ENCODE results near the gene GNAT3. TPM values are rescaled to one million over a fixed set of nuclear protein-coding genes. Genes with fewer than 3 reads are reported as not detected.

The GNAT3 gene
- total and polyA plus RNA-seq, 12 donors = not detected

- WGBS, 4 donors = 59 to 68% (median 61%) methylated on average over 2 of the region's 2 CpGs
Observed at GRCh38 chr7:80453699-80454340, 58.0 kb downstream of the GNAT3 start.

GRCh38 chr7:80450621-80451308, 61.1 kb downstream of the GNAT3 start:
- 67 to 79% (median 74%) methylated on average over 6 of the region's 6 CpGs for WGBS, 4 donors
- no peaks in the 10 kb centered on the region for H3K36me3 ChIP-seq (replicated peaks in 1 of 2)
- H3K27me3 ChIP-seq = no peaks in the 10 kb centered on the region

More at GRCh38 chr7:80453699-80454340, 58.0 kb downstream of the GNAT3 start:
- H3K4me1 ChIP-seq (replicated peaks in 1 of 2) = no peaks in the 10 kb centered on the region
- H3K9me3 ChIP-seq (replicated peaks in 1 of 3) = no peaks in the 10 kb centered on the region
- DNase-seq = no peak
- no peak overlapping the region for H3K27ac ChIP-seq
- no peaks in the 10 kb centered on the region for H3K27me3 ChIP-seq
- intact Hi-C loops (cut with DNase I) = no loop called here
- H3K4me3 ChIP-seq = no peak overlapping the region
- H3K36me3 ChIP-seq (replicated peaks in 1 of 2) = no peaks in the 10 kb centered on the region
- no peak for TF ChIP-seq POLR2A (IDR thresholded peaks at IDR 0.05)
- peak; percentile 11 to 61 (median 47) for TF ChIP-seq CTCF (IDR thresholded peaks at IDR 0.05)

GRCh38 chr7:80449836-80450235, 62.0 kb downstream of the GNAT3 start:
- Histone ChIP-seq H3K4me1 (replicated peaks in 1 of 2) (no peaks in the 10 kb centered on the region), H3K36me3 (replicated peaks in 1 of 2) (no peaks in the 10 kb centered on the region), H3K27ac (no peak overlapping the region), H3K4me3 (no peak overlapping the region), H3K9me3 (replicated peaks in 1 of 3) (no peaks in the 10 kb centered on the region), H3K27me3 (no peaks in the 10 kb centered on the region)
- no peak for TF ChIP-seq POLR2A (IDR thresholded peaks at IDR 0.05)
- TF ChIP-seq CTCF (IDR thresholded peaks at IDR 0.05) = no peak
- DNase-seq = no peak
- WGBS, 4 donors = 93 to 95% (median 94%) methylated on average over 4 of the region's 4 CpGs
- intact Hi-C loops (cut with DNase I) = no loop called here

More at GRCh38 chr7:80450621-80451308, 61.1 kb downstream of the GNAT3 start:
- Histone ChIP-seq H3K27ac (no peak overlapping the region), H3K9me3 (replicated peaks in 1 of 3) (no peaks in the 10 kb centered on the region), H3K4me3 (no peak overlapping the region), H3K4me1 (replicated peaks in 1 of 2) (no peaks in the 10 kb centered on the region)
- no peak for DNase-seq
- intact Hi-C loops (cut with DNase I) = no loop called here
- TF ChIP-seq POLR2A (IDR thresholded peaks at IDR 0.05) = no peak
- no peak for TF ChIP-seq CTCF (IDR thresholded peaks at IDR 0.05)

GRCh38 chr7:80445351-80445750, 66.5 kb downstream of the GNAT3 start:
- Histone ChIP-seq H3K27me3 (no peaks in the 10 kb centered on the region), H3K27ac (no peak overlapping the region), H3K4me1 (replicated peaks in 1 of 2) (peaks cover 0 to 7% of the 10 kb centered on the region in 2 donors), H3K36me3 (replicated peaks in 1 of 2) (no peaks in the 10 kb centered on the region), H3K9me3 (replicated peaks in 1 of 3) (no peaks in the 10 kb centered on the region), H3K4me3 (no peak overlapping the region)
- 92 to 96% (median 95%) methylated on average over 5 of the region's 5 CpGs for WGBS, 4 donors
- intact Hi-C loops (cut with DNase I) = no loop called here
- TF ChIP-seq CTCF (IDR thresholded peaks at IDR 0.05) (no peak), POLR2A (IDR thresholded peaks at IDR 0.05) (no peak)
- no peak for DNase-seq
